ENCODE results near the gene PHF24. TPM values are rescaled to one million over a fixed set of nuclear protein-coding genes. Genes with fewer than 3 reads are reported as not detected.
"Not testable (repeated sequence)": the region's sequence is repeated elsewhere in the genome, so short reads cannot be mapped to it uniquely, and the experiment has no call there.

Gene PHF24
- total RNA-seq, result under 1 TPM; 0.23 to 0.30 TPM

- Mint-ChIP-seq H3K9me3 (no peaks in the 10 kb centered on the region), H3K4me1 (peaks cover 24% of the 10 kb centered on the region), H3K36me3 (no peaks in the 10 kb centered on the region), H3K27ac (no peak within 1 kb of the TSS), H3K4me3 (peak within 1 kb of the TSS; percentile 38), H3K27me3 (peaks cover 62% of the 10 kb centered on the region)
- peak; percentile 30 for DNase-seq
These were observed at the start of gene PHF24 for GRCh38 chr9:34957492-34958410. Gene PHF24 (plus strand): TSS chr9:34958285. CDS start chr9:34971299, 13,014 bp downstream.

- Mint-ChIP-seq H3K36me3 (peaks cover 8% of the 10 kb centered on the region), H3K4me3 (no peak overlapping the region), H3K9me3 (peaks cover 15% of the 10 kb centered on the region), H3K27me3 (peaks cover 30% of the 10 kb centered on the region), H3K4me1 (peaks cover 16% of the 10 kb centered on the region), H3K27ac (no peak overlapping the region)
- DNase-seq, result no peak
These were observed 31.0 kb upstream of the PHF24 start for GRCh38 chr9:34927061-34927460.

GRCh38 chr9:34928921-34929320 lies 29.2 kb upstream of the PHF24 start:
- H3K9me3 Mint-ChIP-seq, result peaks cover 15% of the 10 kb centered on the region
- peaks cover 33% of the 10 kb centered on the region for H3K27me3 Mint-ChIP-seq
- peaks cover 8% of the 10 kb centered on the region for H3K36me3 Mint-ChIP-seq
- H3K4me1 Mint-ChIP-seq, result peaks cover 16% of the 10 kb centered on the region
- H3K4me3 Mint-ChIP-seq, result no peak overlapping the region
- DNase-seq, result peak; percentile 7
- peak overlapping the region; percentile 26 for H3K27ac Mint-ChIP-seq

GRCh38 chr9:34929506-34930102 lies 28.5 kb upstream of the PHF24 start:
- DNase-seq, result peak; percentile 38
- H3K9me3 Mint-ChIP-seq, result peaks cover 13% of the 10 kb centered on the region
- H3K27me3 Mint-ChIP-seq, result peaks cover 33% of the 10 kb centered on the region
- peak overlapping the region; percentile 12 for H3K4me3 Mint-ChIP-seq
- H3K4me1 Mint-ChIP-seq, result peaks cover 16% of the 10 kb centered on the region
- H3K27ac Mint-ChIP-seq, result no peak overlapping the region
- H3K36me3 Mint-ChIP-seq, result peaks cover 6% of the 10 kb centered on the region

GRCh38 chr9:34939989-34940388 lies 18.1 kb upstream of the PHF24 start:
- H3K9me3 Mint-ChIP-seq, H3K4me1 Mint-ChIP-seq, H3K27me3 Mint-ChIP-seq, DNase-seq, H3K27ac Mint-ChIP-seq, H3K4me3 Mint-ChIP-seq, H3K36me3 Mint-ChIP-seq: not testable (repeated sequence)

- no peaks in the 10 kb centered on the region for H3K36me3 Mint-ChIP-seq
- H3K27me3 Mint-ChIP-seq, result peaks cover 36% of the 10 kb centered on the region
- H3K4me1 Mint-ChIP-seq, result no peaks in the 10 kb centered on the region
- no peaks in the 10 kb centered on the region for H3K9me3 Mint-ChIP-seq
- no peak overlapping the region for H3K4me3 Mint-ChIP-seq
- H3K27ac Mint-ChIP-seq, result no peak overlapping the region
- no peak for DNase-seq
These were observed 9.6 kb upstream of the PHF24 start for GRCh38 chr9:34948451-34948850.

GRCh38 chr9:34954225-34954624 lies 3.9 kb upstream of the PHF24 start:
- DNase-seq, result no peak

GRCh38 chr9:34956066-34956465 lies 2.0 kb upstream of the PHF24 start:
- H3K4me3 Mint-ChIP-seq, H3K27ac Mint-ChIP-seq, H3K9me3 Mint-ChIP-seq, DNase-seq, H3K4me1 Mint-ChIP-seq, H3K36me3 Mint-ChIP-seq: not testable (repeated sequence)
- peaks cover 53% of the 10 kb centered on the region for H3K27me3 Mint-ChIP-seq

More at GRCh38 chr9:34954225-34954624, 3.9 kb upstream of the PHF24 start:
- Mint-ChIP-seq H3K9me3 (no peaks in the 10 kb centered on the region), H3K27ac (no peak overlapping the region), H3K27me3 (peaks cover 46% of the 10 kb centered on the region), H3K4me1 (peaks cover 2% of the 10 kb centered on the region), H3K4me3 (no peak overlapping the region), H3K36me3 (no peaks in the 10 kb centered on the region)

- Mint-ChIP-seq H3K9me3 (no peaks in the 10 kb centered on the region), H3K36me3 (no peaks in the 10 kb centered on the region), H3K4me1 (peaks cover 13% of the 10 kb centered on the region), H3K27ac (no peak overlapping the region), H3K4me3 (no peak overlapping the region), H3K27me3 (peaks cover 56% of the 10 kb centered on the region)
- no peak for DNase-seq
These were observed 1.4 kb upstream of the PHF24 start for GRCh38 chr9:34956648-34957047.

GRCh38 chr9:34958411-34958982 lies 412 bp downstream of the PHF24 start:
- Mint-ChIP-seq H3K4me1 (peaks cover 26% of the 10 kb centered on the region), H3K36me3 (no peaks in the 10 kb centered on the region), H3K4me3 (peak overlapping the region; percentile 35), H3K9me3 (no peaks in the 10 kb centered on the region), H3K27me3 (peaks cover 67% of the 10 kb centered on the region), H3K27ac (no peak overlapping the region)
- DNase-seq, result no peak

GRCh38 chr9:34959461-34959860 lies 1.4 kb downstream of the PHF24 start:
- Mint-ChIP-seq H3K36me3 (no peaks in the 10 kb centered on the region), H3K4me3 (no peak overlapping the region), H3K4me1 (peaks cover 26% of the 10 kb centered on the region), H3K27me3 (peaks cover 71% of the 10 kb centered on the region), H3K27ac (no peak overlapping the region), H3K9me3 (no peaks in the 10 kb centered on the region)
- DNase-seq, result no peak

GRCh38 chr9:34961574-34962490 lies 3.7 kb downstream of the PHF24 start:
- Mint-ChIP-seq H3K4me1 (peaks cover 26% of the 10 kb centered on the region), H3K36me3 (no peaks in the 10 kb centered on the region), H3K4me3 (no peak overlapping the region), H3K9me3 (no peaks in the 10 kb centered on the region), H3K27ac (no peak overlapping the region), H3K27me3 (peaks cover 77% of the 10 kb centered on the region)
- DNase-seq, result peak; percentile 22

GRCh38 chr9:34962546-34962945 lies 4.5 kb downstream of the PHF24 start:
- Mint-ChIP-seq H3K4me1 (peaks cover 24% of the 10 kb centered on the region), H3K27me3 (peaks cover 74% of the 10 kb centered on the region), H3K4me3 (no peak overlapping the region), H3K9me3 (no peaks in the 10 kb centered on the region), H3K36me3 (no peaks in the 10 kb centered on the region), H3K27ac (no peak overlapping the region)
- DNase-seq, result no peak

- Mint-ChIP-seq H3K4me3 (no peak overlapping the region), H3K36me3 (no peaks in the 10 kb centered on the region), H3K9me3 (no peaks in the 10 kb centered on the region), H3K4me1 (peaks cover 24% of the 10 kb centered on the region), H3K27me3 (peaks cover 80% of the 10 kb centered on the region), H3K27ac (no peak overlapping the region)
- no peak for DNase-seq
These were observed 5.5 kb downstream of the PHF24 start for GRCh38 chr9:34963552-34963951.
